Aorta (tissue), 5 donors: ENCODE measurements around the gene TAF3. TPM values are rescaled to one million over a fixed set of nuclear protein-coding genes. Genes with fewer than 3 reads are reported as not detected.

Experiments
- ATAC-seq: fragments of 200-7000 bp; cut with Tn5 transposase; one replicate; pipeline ENCODE4 v1.9.1; 2022; ENCODE audit warnings: moderate library complexity; ENCODE audit not compliant: low FRiP score
- DNase-seq, 2 donors: peaks; one replicate each; pipeline ENCODE4 v3.0.0-alpha.2; 2020
- H3K27ac ChIP-seq, 2 donors: one replicate each; pipeline ENCODE4 v1.5.1; 2013; ENCODE audit warnings: low read length in 2 of 2, mild to moderate bottlenecking in 2 of 2, moderate library complexity in 2 of 2, control low read depth in 1 of 2, inconsistent platforms in 1 of 2, low read depth in 1 of 2
- H3K27me3 ChIP-seq, 2 donors: one replicate each; pipeline ENCODE4 v1.6.1; 2013; ENCODE audit warnings: control low read depth in 1 of 2, low read length in 1 of 2, mild to moderate bottlenecking in 1 of 2, moderate library complexity in 1 of 2; ENCODE audit not compliant: insufficient read depth in 2 of 2, control insufficient read depth in 1 of 2
- H3K36me3 ChIP-seq, 2 donors: one replicate each; pipeline ENCODE4 v1.6.1; 2013; ENCODE audit warnings: control low read depth in 1 of 2, low read length in 1 of 2, mild to moderate bottlenecking in 1 of 2; ENCODE audit not compliant: insufficient read depth in 2 of 2, control insufficient read depth in 1 of 2
- H3K4me1 ChIP-seq, 2 donors: one replicate each; pipeline ENCODE4 v1.6.1; 2013; ENCODE audit warnings: low read length in 2 of 2, control low read depth in 1 of 2, mild to moderate bottlenecking in 1 of 2, moderate library complexity in 1 of 2; ENCODE audit not compliant: insufficient read depth in 2 of 2, control insufficient read depth in 1 of 2
- H3K4me3 ChIP-seq, 2 donors: one replicate each; pipeline ENCODE4 v1.5.1; 2013; ENCODE audit warnings: low read length in 2 of 2, control low read depth in 1 of 2, mild to moderate bottlenecking in 1 of 2
- H3K9me3 ChIP-seq: one replicate; pipeline ENCODE4 v1.6.1; 2013; ENCODE audit warnings: mild to moderate bottlenecking, low read length; ENCODE audit not compliant: control insufficient read depth
- WGBS, 2 donors: extraction: QIAGEN DNeasy Blood & Tissue Kit; methylation state at CpG; one replicate each; pipeline ENCODE4 v1.1.7; 2013; 5-methylcytosine and 5-hydroxymethylcytosine counted together
- intact Hi-C, 2 donors: fragments of 100-400 bp; cut with DNase I; formaldehyde crosslinking; loops; one replicate each; pipeline versions ENCODE4 v1.14.2 to v1.15.0; 2022
- polyA plus RNA-seq, 2 donors: library from polyadenylated mRNA; stranded (reverse); fragments of 200-250 nt; gene quantifications; one replicate each; pipeline ENCODE4 v1.2.3, GENCODE V29; 2013
- total RNA-seq, 2 donors: library from RNA; stranded (reverse); fragmentation: NEBNext Ultra II Directional; extraction: Animal tissue kit (Norgen Biotek cat#: 25700); gene quantifications; one replicate each; pipeline ENCODE4 v1.2.1, GENCODE V29; 2021
- donor health status: healthy with polysubstance abuse.
- donor health status: Bipolar disorder and iron deficiency.
- donor health status: DM: no; HTN: no; CAD: no.
- donor health status: DM: no; HTN: no; CAD: no.
- donor health status: DM: yes; HTN: yes; CAD: no.

Gene TAF3
- total and polyA plus RNA-seq, 4 donors, result 3.4 to 11.4 (median 8.6) TPM

DNA sequence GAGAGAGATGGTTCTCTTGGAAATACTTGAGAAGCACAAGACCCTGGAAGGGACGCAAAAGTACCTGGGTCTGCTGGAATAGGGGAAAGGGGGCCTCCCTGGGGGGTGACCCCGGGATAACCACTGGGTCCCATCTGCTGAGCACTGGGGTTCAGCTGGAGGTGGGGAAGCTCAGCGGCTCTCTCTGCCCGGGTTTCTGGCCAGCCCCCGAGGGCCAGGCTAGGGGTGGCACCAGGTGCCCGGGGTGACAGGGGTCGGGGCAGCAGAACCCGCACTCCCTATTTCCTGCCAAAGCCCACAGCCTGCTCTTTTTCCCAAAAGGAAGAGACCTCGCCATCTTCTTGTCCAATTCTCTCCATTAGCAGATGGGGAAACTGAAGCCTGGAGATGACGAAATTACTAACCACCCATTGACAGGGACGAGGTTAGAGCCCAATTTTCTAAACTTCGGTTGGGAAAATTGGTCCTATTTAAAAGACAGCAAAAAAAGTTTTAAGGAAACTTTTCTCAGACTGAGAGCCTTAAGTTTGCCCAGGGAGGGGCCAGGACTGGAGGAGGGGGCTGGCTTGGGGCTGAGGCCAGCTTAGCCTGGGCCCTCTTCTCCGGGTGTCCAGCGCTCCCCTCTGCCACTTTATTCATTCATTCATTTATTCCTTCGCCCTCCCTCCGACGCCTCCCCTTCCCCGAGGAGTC lies 218.3 kb downstream of the TAF3 start:
- ATAC-seq (no peak), DNase-seq (peak in 1 of 2 donors; percentile 47)
- no peak overlapping the region for H3K4me3 ChIP-seq
- WGBS, 2 donors, result 13 to 14% methylated on average over 18 of the region's 18 CpGs
- no peaks in the 10 kb centered on the region for H3K36me3 ChIP-seq
- H3K27me3 ChIP-seq, result peaks cover 0 to 2% of the 10 kb centered on the region in 2 donors
- intact Hi-C loops, result no loop called here
- H3K9me3 ChIP-seq, result no peaks in the 10 kb centered on the region
- H3K4me1 ChIP-seq, result no peaks in the 10 kb centered on the region
- no peak overlapping the region for H3K27ac ChIP-seq

DNA sequence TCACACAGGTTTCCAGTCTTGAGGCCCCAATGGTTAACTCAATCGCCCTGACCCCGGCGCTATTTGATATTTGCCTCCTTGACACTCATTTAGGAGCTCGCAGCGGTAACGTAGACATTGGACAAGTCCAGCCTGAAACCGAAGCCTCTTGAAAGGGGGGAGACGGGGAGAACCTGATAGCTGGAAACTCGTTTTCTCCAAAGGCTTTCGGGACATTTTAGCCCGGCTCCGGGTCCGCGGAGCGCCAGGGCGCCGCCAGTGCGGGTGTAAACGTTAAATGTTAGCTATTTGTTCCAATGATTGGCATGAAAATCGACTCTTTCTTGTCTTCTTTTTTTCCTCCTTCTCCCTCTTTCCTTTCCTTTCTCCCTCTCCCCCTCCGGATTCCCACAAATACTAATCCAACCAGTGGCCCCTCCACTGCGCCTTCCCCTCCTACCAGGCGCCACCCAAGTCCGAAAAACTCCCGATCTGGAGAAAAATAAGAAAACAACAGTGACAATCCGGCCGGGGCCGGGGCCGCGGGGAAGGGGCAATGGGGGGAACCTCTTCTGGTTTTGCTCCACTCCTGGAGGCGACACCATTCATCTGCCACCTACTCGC lies 219.0 kb downstream of the TAF3 start:
- H3K4me3 ChIP-seq, result no peak overlapping the region
- H3K9me3 ChIP-seq, result no peaks in the 10 kb centered on the region
- ATAC-seq, result no peak
- intact Hi-C loops, result no loop called here
- WGBS, 2 donors, result 7 to 10% methylated on average over 32 of the region's 32 CpGs
- H3K27ac ChIP-seq, result no peak overlapping the region
- DNase-seq, result peak in 1 of 2 donors; percentile 71
- peaks cover 0 to 2% of the 10 kb centered on the region in 2 donors for H3K27me3 ChIP-seq
- no peaks in the 10 kb centered on the region for H3K4me1 ChIP-seq
- H3K36me3 ChIP-seq, result no peaks in the 10 kb centered on the region

DNA sequence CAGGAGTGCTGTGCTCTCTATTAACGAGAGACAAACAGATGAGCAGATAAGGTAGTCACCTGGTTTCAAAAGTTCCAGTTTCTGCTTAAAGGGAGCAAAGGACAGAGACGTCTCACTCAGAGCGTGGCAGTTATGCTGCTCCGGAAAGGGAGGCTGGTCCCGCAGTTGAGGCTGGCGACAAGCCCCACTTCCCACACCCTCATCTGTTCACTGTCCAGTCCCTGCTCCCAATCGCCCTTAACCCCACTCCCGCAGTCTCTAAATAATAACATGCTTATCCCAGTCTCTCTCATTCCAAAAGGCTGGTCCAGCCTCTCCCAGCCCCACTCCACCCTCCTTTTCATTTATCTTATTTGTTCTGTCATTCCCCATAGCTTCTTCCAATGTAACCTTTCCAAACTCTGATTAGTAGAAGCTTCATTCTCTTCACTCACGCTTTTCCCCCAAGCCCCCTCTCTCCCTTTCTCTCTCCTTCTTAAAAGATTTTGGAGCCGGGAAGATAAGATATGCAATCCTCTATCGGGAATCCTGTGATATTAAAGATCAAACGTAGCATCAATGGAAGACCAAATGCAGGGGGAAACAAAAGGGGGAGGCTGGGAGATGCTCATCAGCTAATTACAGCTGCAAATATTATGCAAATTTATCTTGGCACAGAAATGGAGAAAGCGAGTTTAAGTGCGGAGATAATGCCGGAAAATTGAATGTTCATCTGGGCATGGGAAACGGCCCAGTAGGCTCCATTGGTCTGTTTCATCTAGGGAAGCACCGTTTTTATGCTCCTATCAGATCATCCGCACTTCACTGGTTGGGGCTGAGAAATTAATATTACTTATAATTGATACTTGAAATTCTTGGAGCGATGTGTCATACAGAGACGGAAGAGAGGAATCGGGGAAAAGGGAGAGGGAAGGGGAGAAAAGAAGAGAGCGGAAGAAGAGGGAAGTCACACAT lies 219.9 kb downstream of the TAF3 start:
- Histone ChIP-seq H3K27me3 (peaks cover 0 to 2% of the 10 kb centered on the region in 2 donors), H3K36me3 (no peaks in the 10 kb centered on the region), H3K27ac (no peak overlapping the region), H3K4me1 (no peaks in the 10 kb centered on the region), H3K9me3 (no peaks in the 10 kb centered on the region), H3K4me3 (no peak overlapping the region)
- intact Hi-C loops, result no loop called here
- peak in 1 of 2 donors; percentile 28 for DNase-seq
- no peak for ATAC-seq
- WGBS, 2 donors, result 16 to 18% methylated on average over 22 of the region's 22 CpGs

DNA sequence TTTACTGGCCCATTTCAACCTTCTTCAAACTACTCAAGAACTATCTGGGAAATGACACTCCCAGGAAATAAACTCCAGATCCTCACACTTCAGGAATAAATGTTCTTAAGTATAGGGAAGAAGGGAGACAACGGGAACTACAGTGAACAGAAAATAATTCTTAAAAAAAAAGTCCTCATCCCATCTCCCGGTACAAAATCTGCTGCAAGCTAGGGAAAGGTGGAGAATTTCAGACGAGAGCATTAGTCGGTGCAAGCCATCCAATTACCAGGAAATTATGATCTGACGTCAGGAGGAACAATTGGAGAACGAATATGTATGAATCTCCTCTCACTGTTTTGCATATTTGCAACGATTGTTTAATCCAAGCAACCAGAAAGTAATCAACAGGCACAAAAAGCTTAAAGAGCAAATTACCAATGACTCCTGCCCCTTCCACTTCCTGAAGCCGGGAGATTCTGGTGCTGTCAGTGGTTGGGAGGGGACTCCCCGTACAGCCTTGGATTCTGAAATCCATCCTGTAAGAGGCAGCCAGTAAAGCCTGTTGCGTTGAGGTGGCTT lies 221.1 kb downstream of the TAF3 start:
- Histone ChIP-seq H3K27me3 (peaks cover 0 to 2% of the 10 kb centered on the region in 2 donors), H3K36me3 (no peaks in the 10 kb centered on the region), H3K9me3 (no peaks in the 10 kb centered on the region), H3K4me3 (no peak overlapping the region), H3K27ac (no peak overlapping the region), H3K4me1 (no peaks in the 10 kb centered on the region)
- no peak for ATAC-seq
- intact Hi-C loops, result no loop called here
- DNase-seq, result no peak
- 12 to 15% methylated on average over 10 of the region's 10 CpGs for WGBS, 2 donors

DNA sequence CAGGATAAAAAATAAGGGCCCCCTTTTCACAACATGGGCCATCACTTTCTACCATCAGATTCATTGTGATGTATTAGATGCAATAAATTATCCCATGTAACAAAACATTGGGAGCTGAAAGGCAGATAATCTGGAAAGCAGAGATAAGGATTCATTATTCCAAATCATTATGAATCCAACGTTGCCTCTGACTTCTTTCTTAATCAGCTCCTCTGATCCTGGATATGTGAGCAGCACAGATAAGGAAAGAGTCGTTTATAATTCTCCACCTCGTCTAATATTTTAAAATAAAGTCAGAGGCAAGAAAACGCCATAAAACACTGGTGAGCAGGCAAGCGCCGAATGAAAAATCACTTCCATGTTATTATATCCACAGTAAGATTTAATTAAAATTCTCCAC lies 222.3 kb downstream of the TAF3 start:
- H3K36me3 ChIP-seq, result no peaks in the 10 kb centered on the region
- no peaks in the 10 kb centered on the region for H3K4me1 ChIP-seq
- H3K9me3 ChIP-seq, result no peaks in the 10 kb centered on the region
- H3K4me3 ChIP-seq, result no peak overlapping the region
- 16 to 22% methylated on average over 6 of the region's 6 CpGs for WGBS, 2 donors
- intact Hi-C loops, result no loop called here
- peaks cover 0 to 2% of the 10 kb centered on the region in 2 donors for H3K27me3 ChIP-seq
- no peak for ATAC-seq
- no peak for DNase-seq
- no peak overlapping the region for H3K27ac ChIP-seq

DNA sequence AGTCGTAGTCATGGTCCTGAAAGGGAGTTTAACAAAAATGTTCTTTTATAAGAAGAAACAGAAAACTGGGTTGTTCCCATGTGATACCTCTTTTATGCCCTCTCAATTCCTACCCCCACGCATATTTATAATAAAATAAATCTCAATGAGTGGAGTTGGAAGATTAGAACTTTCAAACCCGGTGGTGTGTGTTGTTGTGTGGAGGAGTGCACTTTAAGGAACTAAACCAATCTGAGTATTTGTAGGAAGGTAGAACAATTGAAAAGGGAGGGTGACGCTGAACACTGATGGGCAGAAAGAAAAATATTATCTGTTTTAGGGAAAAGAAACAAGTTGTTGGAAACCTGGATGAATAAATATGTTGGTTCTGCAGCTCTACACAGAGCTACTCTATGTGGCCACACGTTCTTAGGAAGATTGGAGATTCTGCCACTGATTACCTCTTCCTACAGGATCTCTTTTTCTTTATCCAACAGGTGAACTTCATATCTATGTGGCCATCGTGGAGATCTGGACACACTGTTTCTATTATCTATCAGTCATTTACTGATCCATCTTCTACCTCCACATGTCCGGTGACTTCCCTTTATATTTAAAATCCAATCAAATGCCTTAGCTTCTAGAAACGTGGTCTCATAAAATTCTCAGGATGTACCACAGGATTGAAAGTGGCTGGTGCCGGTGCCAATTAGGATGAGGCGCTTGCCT lies 223.1 kb downstream of the TAF3 start:
- ATAC-seq (no peak), DNase-seq (no peak)
- Histone ChIP-seq H3K4me3 (no peak overlapping the region), H3K4me1 (no peaks in the 10 kb centered on the region), H3K27me3 (no peaks in the 10 kb centered on the region), H3K9me3 (no peaks in the 10 kb centered on the region), H3K27ac (no peak overlapping the region), H3K36me3 (no peaks in the 10 kb centered on the region)
- intact Hi-C loops, result no loop called here
- 14 to 20% methylated on average over 10 of the region's 10 CpGs for WGBS, 2 donors

DNA sequence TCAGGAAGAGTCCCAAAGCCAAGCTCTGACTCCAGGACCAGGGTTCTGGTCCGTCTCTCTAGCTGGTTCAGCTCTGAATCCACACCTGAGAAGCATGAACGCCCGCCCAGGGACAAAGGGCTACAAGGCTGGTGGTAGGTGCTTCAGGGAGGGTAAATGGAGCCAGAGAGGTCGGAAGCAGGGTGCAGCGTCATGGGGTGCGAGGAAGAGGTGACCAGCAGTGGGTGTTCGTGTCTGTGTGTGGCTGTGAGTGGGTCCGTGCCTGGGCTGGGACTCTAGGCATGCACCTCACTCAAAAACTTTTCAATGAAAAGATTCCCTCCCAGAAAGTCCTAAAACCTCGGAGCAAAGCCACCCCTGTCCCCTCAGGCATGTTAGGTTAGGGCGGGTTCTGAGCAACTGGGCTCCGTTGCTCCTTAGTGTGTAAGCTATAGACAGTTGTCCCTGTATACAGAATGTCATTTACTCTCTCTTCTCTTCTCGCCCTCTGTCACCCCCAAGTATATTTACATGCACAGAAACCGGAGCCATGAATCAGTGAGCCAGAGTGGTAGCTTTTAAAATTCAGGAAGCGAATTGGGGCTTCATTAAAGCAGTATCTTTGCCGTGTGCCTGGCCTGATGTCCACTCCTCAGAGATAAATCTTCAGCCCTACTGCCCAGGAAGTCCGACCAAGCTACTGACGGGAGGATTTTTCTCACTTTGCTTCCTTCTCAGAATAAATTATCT lies 223.9 kb downstream of the TAF3 start:
- ATAC-seq (no peak), DNase-seq (peak in 1 of 2 donors; percentile 55)
- Histone ChIP-seq H3K27me3 (no peaks in the 10 kb centered on the region), H3K27ac (no peak overlapping the region), H3K36me3 (no peaks in the 10 kb centered on the region), H3K4me1 (no peaks in the 10 kb centered on the region), H3K4me3 (no peak overlapping the region), H3K9me3 (no peaks in the 10 kb centered on the region)
- intact Hi-C loops, result no loop called here
- WGBS, 2 donors, result 16 to 24% methylated on average over 17 of the region's 17 CpGs
